ENCODE measurements around the gene CLTCL1.

DNA sequence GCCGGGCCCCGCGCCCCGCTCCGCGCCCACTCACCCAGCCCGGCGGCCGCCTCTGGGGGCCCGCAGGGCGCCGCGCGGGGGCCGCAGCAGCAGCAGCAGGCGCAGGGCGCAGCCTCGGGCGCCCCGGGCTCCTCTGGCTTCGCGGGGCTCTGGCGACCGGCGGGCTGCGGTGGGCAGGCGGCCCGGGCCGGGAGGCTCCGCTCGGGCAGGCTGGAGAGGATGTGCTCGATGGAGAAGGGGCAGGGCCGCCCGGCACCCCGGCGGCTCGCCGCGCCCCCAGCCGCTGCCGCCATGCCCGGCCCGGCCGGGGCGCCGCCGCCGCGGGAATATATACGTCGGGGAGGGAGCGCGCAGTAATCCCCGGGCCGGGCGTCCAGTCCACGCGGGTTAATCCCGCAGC, 141.5 kb downstream of the CLTCL1 start, which contains the start of gene GSC2:
- TF ChIP-seq CTCF (IDR thresholded peaks at IDR 0.05), result no peak
- no peak for TF ChIP-seq POLR2A (IDR thresholded peaks at IDR 0.05)

Data from heart left ventricle (tissue), 13 donors.